GM19328 (cell line): ENCODE data around the gene MUC22.
"Not testable (repeated sequence)": the region's sequence is repeated elsewhere in the genome, so short reads cannot be mapped to it uniquely, and the experiment has no call there.

Experiments used
- ATAC-seq: cut with Tn5 transposase; IDR thresholded peaks from one replicate; pipeline ENCODE4 v1.9.1; 2021; ENCODE audit warnings: mild to moderate bottlenecking, moderate library complexity; ENCODE audit not compliant: unreplicated experiment

The MUC22 gene

DNA sequence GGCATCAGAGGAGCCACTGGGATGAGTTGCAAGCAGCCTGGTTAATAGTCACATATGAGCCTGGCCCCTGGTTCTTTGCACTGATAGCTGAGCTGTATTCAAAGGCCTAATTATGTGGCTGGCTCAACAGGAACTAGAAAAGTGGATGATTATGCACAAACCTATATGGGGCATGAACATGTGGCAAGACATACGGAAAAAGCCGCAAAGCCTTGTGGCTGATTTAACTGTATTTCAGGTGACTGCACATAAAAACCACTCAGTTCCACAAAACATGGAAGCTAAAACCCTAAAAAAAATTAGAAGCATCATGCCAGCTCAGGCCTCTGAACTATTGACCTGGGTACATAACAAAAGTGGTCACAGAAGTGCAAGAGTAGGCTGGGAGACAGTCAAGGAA is 13.0 kb upstream of the MUC22 start:
- no peak for ATAC-seq

DNA sequence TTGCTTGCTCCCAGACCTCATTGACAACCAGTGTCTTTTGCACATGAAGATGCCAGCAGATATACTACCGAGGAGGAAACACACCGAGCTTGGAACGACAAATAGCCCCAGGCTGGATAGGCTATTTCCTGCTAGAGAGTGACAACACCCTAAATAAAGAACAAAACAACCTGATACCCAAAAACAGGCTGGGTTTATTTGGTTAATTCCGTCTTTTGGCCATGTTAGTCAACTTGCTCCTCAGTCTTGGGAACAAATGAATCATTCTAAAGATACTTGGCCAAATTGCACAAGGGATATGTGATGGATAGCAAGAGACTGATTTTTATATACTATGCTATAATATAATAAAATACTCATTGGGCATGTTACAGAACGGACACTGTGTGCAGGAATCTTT is 11.5 kb upstream of the MUC22 start:
- no peak for ATAC-seq

DNA sequence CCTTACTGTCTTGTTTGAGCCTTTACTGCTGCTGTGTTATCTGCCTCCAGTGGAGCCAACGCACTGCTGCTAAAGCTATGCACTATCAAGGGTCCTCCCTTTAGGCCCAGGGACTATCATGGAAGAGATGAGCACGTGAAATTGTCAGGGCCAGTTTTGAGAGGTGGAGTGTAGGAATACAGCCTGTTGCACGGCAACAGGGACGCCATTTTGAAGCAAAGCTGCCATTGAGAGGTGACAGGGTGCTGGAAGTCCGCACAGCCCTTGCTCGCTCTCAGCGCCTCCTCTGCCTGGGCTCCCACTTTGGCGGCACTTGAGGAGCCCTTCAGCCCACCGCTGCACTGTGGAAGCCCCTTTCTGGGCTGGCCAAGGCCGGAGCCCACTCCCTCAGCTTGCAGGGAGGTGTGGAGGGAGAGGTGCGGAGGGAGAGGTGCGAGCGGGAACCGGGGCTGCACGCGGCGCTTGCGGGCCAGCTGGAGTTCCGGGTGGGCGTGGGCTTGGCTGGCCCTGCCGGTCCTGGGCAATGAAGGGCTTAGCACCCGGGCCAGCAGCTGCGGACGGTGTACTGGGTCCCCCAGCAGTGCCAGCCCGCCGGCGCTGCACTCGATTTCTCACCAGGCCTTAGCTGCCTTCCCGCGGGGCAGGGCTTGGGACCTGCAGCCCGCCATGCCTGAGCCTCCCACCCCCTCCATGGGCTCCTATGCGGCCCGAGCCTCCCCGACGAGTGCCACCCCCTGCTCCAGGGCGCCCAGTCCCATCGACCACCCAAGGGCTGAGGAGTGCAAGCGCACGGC is 10.0 kb upstream of the MUC22 start:
- not testable (repeated sequence) for ATAC-seq

DNA sequence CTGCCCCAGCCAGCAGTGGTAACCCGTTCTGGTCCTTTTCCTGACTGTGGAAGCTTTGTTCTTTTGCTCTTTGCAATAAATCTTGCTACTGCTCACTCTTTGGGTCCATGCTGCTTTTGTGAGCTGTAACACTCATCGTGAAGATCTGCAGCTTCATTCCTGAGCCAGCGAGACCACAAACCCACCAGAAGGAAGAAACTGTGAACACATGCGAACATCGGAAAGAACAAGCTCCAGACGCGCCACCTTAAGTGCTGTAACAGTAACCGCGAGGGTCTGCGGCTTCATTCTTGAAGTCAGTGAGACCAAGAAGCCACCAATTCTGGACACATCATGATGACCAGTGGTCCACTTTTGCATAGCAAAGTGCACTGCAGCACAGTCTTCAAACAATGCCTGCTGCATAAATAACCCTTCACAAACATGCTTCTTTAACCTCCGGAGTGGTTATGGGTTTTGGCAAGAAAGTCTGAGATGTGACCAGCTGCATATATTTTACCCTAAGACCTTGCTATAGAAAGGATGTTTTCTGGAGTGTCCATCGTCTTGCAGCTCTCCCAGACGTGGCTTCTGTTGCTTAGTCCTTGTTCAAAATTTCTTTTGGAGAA is 8.9 kb upstream of the MUC22 start:
- ATAC-seq: no peak

DNA sequence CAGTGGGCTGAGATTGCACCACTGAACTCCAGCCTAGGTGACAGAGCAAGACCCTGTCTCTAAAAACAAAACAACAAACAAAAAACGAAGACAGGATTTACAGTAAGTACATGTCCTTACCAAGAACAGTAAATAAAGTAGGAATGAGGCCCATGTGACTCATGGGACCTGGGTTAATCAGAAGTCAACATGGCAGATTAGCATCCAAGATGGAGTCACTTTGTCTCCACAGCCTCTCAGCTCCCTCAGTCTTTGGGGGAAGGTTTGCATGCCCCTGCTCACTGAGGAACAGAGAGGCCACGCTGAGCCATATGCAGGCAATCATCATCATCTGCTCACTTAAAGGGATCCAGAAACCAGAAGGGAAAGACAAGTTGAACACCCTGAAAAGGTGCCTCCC is 7.8 kb upstream of the MUC22 start:
- no peak for ATAC-seq

DNA sequence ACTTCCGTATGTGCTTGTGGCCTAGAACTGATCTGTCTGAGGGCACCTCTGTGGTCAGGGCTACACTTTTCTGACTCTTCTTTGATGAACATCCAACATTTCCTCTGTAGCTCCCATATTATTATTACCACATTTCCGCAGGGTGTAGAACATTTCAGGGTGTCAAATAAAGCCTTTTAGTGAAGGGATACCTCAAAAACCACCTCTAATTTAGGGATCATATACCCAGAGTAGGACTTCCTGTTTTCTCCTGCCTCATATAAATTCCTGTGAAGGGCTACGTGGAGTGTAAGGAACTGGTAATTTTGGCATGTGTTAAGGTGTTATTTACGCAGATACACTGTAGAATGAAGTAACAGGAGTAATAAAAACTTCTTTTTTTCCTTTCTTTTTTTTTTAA is 5.5 kb upstream of the MUC22 start:
- no peak for ATAC-seq

DNA sequence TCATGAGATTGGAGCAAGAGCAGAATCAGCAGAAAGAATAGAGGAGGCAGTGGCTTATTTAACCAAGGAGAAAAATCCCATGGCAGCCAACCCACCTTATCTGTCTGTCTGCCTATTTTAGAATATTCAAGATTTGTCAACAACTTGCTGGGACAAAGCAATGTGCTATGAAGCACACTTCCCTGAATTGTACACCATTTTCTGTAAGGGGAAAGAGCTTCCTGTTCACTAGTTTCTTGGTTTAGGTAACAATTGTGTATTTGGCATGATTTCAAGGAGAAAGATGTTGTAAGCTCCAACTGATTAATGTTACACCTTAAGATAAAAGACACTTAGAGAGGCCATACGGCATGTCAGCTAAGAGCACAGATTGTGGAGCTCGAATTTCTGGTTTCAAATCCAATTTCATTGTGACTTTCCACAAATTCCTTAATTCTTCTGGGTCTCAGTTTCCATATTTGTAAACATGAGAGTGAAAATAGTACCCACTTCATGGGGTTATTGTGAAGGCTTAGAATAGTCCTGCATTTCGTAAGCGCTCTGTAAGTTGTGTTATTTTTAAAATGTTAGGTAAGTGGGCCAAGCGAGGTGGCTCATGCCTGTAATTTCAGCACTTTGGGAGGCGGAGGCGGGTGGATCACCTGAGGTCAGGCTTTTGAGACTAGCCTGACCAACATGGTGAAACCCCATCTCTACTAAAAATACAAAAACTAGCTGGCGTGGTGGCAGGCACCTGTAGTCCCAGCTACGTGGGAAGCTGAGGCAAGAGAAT is 4.8 kb upstream of the MUC22 start:
- ATAC-seq: no peak

DNA sequence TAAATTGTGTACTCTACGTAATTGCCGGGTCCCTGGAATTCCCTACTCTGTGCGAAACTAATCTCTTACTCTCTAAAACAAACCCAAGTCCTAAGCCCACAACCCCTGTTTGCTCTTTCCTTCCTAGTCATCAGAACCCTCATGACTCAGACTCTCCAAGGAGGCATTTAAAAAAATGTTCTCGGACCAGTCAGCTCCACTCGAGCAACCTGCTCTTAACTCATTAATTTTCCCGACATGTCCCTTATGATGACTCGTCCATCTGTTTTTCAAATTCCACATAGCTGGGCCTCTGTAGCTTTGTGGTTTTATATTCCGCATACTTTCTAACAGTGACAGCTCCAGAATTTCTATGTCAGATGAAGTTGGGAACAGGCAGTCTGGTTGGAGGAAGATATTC is 2.6 kb upstream of the MUC22 start:
- ATAC-seq: no peak

DNA sequence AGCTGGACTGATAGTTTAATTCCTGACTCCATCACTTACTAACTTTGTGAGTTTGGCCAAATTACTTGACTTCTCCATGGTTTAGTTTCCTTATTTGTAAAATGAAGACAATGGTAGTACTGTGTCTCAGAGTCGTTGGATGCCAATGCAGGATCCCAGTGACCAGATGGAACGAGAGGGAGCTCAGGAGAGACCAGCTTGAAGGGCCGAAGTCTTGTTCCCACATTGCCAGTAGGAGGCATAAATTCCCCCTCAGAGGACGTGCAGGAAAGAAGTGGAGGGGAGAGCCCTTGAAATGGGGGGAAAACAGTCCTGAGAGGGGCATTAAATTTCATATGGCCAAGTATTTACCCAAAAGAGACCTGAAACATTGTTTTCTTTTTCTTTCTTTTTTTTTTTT is 2.1 kb upstream of the MUC22 start:
- no peak for ATAC-seq

DNA sequence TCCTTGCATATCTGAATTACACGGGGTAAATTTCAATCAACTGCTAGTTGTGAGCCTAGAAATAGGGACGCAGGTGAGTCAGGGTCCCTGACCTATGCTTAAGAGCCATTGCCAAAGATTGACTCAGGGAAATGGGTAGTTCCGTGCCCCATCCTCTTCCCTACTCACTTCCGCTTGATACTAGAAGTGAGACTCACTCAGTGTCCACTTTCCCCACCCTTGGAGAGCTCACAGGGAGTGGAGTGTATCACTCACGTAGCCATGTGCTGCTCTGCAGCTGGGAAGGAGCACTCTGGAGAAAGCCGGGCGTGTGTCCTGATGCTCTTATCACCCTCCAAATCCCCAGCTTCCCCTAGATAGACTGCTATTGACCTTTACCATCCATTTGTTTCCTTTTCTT is 543 bp upstream of the MUC22 start:
- ATAC-seq: no peak

DNA sequence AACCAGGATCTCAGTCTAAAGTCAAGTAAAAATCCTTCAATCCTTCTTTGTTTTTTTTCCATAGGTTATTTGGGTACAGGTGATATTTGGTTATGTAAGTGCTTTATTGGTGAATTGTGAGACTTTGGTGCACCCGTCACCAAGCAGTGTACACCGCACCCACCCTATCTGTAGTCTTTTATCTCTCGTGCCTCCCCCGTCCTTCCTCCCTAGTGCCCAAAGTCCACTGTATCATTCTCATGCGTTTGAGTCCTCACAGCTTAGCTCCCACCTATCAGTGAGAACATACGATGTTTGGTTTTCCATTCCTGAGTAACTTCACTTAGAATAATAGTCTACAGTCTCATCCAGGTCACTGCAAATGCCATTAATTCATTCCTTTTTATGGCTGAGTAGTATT is 879 bp downstream of the MUC22 start:
- no peak for ATAC-seq

DNA sequence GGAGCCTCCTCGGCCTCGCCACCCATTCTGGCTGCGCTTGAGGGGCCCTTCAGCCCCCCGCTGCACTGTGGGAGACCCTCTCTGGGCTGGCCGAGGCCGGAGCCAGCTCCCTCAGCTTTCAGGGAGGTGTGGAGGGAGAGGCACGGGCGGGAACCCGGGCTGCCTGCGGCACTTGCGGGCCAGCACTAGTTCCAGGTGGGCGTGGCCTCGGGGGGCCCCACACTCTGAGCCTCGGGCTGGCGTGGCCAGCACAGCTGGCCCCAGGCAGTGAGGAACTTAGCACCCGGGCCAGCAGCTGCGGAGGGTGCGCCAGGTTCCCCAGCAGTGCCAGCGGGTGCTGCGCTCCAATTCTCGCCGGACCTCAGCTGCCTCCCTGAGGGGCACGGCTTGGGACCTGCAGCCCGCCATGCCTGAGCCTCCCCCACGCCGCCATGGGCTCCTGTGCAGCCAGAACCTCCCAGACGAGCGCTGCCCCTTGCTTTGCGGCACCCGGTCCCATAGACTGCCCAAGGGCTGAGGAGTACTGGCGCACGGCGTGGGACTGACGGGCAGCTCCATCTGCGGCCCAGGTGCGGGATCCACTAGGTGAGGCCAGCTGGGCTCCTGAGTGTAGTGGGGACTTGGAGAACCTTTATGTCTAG is 6.5 kb downstream of the MUC22 start:
- no peak for ATAC-seq

DNA sequence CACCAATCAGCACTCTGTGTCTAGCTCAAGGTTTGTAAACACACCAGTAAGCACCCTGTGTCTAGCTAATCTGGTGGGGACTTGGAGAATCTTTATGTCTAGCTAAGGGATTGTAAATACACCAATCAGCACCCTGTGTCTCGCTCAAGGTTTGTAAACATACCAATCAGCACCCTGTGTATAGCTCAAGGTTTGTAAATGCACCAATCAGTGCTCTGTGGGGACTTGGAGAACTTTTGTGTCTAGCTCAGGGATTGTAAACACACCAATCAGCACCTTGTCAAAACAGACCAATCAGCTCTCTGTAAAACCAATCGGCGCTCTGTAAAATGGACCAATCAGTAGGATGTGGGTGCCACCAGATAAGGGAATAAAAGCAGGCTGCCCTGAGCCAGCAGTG is 7.2 kb downstream of the MUC22 start:
- not testable (repeated sequence) for ATAC-seq

DNA sequence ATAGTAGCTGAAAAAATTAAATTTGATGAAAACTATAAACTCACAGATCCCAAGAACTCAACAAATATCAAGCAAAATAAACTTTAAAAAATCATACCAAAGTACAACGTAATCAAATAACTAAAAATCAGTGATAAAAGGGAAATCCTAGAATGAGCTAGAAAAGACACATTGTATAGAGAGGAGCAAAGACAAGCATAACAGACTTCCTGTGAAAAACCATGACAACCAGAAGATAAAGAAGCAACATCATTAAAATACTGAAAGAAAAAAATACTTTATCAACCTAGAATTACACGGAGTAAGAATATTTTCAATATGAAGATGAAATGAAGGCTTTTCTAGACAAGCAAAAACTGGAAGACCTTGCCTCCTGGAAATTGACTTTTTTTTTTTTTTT is 9.8 kb downstream of the MUC22 start:
- ATAC-seq: no peak

DNA sequence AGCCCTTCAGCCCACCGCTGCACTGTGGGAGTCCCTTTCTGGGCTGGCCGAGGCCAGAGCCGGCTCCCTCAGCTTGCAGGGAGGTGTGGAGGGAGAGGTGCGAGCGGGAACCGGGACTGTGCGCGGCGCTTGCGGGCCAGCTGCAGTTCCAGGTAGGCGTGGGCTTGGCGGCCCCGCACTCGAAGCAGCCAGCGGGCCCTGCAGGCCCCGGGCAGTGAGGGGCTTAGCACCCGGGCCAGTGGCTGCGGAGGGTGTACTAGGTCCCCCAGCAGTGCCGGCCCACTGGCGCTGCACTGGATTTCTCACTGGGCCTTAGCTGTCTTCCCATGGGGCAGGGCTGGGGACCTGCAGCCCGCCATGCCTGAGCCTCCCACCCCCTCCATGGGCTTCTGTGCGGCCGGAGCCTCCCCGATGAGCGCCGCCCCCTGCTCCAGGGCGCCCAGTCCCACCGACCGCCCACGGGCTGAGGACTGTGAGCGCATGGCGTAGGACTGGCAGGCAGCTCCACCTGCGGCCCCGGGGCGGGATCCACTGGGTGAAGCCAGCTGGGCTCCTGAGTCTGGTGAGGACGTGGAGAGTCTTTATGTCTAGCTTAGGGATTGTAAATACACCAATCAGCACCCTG is 10.5 kb downstream of the MUC22 start:
- not testable (repeated sequence) for ATAC-seq

DNA sequence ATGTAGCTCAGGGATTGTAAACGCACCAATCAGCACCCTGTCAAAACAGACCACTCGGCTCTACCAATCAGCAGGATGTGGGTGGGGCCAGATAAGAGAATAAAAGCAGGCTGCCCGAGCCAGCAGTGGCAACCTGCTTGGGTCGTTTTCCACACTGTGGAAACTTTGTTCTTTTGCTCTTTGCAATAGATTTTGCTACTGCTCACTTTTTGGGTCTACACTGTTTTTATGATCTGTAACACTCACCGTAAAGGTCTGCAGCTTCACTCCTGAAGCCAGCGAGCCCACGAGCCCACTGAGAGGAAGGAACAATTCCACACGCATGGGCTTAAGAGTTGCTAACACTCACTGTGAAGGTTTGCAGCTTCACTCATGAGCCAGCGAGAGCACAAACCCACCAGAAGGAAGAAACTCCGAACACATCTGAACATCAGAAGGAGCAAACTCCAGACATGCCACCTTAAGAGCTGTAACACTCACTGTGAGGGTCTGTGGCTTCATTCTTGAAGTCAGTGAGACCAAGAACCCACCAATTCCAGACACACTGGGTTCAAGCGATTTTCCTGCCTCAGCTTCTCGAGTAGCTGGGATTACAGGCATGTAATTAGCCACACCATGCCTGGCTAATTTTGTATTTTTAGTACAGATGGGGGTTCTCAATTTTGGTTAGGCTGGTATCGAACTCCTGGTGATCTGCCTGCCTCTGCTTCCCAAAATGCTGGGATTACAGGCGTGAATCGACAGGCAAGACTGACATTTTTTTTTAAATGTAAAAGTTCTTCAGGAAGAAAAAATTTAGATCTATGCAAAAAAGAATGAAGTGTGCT is 11.6 kb downstream of the MUC22 start:
- ATAC-seq: not testable (repeated sequence)

DNA sequence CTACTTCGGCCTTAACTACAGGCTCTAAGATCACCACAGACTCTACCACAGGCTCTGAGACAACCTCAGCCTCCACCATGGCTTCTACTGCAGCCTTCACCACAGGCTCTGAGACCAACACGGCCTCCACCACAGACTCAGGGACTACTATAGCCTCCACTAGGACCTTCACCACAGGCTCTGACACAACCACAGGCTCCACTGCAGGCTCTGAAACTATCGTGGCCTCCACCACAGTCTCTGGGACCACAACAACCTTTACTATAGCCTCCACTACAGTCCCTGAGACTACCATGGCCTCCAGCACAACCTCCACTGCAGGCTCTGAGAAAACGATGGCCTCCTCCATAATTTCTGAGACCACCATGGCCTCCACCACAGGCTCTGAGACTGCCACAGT is 15.3 kb downstream of the MUC22 start:
- no peak for ATAC-seq

DNA sequence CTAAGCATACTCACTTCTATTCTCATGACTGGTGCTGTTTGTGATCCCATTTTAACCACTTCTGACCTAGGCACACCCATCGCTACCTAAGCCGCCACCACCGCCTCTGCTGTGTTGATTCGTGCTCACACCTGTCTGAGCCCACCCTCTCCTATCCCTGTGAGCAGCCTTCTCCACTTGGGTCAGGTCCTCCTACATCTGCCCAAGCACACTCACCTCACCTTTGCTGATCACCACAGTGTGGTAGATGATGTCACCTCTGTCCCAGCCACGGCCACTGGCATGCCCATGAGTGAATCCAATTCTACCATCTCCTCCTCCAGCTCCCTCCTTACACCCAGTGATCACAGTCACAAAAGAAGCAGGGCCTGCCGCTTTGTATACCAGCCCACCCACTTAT is 20.8 kb downstream of the MUC22 start:
- no peak for ATAC-seq

DNA sequence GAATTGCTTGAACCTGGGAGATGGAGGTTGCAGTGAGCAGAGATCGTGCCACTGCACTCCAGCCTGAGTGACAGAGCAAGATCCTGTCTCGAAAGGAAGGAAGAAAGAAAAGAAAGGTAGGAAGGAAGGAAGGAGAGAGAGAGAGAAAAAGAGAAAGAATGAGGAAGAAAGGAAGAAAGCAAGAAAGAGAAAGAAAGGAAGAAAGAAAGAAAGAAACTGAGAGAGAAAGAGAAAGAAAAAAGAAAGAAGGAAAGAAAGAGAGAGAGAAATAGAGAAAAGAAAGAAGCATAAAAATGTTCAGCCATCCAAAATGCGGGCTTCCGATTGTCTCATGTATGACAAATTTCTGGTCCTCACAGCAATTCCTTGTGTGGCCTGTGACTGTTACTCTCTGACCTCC is 22.8 kb downstream of the MUC22 start:
- ATAC-seq: no peak

DNA sequence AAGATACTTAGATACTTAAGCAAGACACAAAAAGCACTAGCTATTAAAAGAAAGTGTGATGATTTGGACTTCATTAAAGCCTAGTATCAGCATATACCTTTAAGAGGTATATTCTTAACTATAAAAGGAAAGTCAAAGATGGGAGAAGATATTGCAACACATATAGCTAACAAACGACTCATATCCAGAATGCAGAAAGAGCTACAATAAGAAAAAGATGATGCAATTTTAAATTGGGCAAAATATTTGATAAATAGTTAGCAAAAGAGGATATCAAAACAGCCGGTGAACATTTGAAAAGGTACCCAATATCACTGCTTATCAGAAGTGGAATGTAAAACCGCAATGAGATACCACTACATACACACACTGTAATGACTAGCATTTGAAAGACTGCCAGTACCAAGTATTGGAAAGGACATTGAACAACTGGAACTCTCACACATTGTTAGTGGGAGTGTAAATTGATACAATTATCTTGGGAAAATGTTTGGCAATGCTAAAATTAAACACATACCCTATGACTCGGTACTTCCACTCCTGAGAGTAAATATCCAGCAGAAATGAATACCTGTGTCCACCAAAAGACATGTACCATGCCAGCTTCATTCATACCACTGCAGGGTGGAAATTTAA is 25.7 kb downstream of the MUC22 start:
- ATAC-seq: no peak
